Lung (tissue), 12 donors: ENCODE results near the gene ADAMTS2. TPM values are rescaled to one million over a fixed set of nuclear protein-coding genes. Genes with fewer than 3 reads are reported as not detected.

ENCODE experiments used
- ATAC-seq: fragments of 200-7000 bp; cut with Tn5 transposase; one replicate; pipeline ENCODE4 v1.9.1; 2020; ENCODE audit warnings: moderate number of reproducible peaks; ENCODE audit not compliant: insufficient read depth, low FRiP score
- DNase-seq, 3 donors: peaks; one replicate each; pipeline ENCODE4 v3.0.0-alpha.2; 2013 to 2017
- H3K27ac ChIP-seq, 2 donors: one replicate each; pipeline ENCODE4 v1.5.1; 2013; ENCODE audit warnings: mild to moderate bottlenecking in 2 of 2, moderate library complexity in 2 of 2, control low read depth in 1 of 2, inconsistent platforms in 1 of 2, low read depth in 1 of 2, low read length in 1 of 2
- H3K27me3 ChIP-seq, 3 donors: one replicate each; pipeline ENCODE4 v1.5.1; 2013; ENCODE audit warnings: low read length in 2 of 3; ENCODE audit not compliant: control insufficient read depth in 3 of 3, insufficient read depth in 3 of 3
- H3K36me3 ChIP-seq, 4 donors: one replicate each; pipeline ENCODE4 v1.5.1; 2013; ENCODE audit warnings: low read length in 4 of 4, mild to moderate bottlenecking in 1 of 4, moderate library complexity in 1 of 4; ENCODE audit not compliant: control insufficient read depth in 4 of 4, insufficient read depth in 4 of 4
- H3K4me1 ChIP-seq, 5 donors: one replicate each; pipeline ENCODE4 v1.5.1; 2013; ENCODE audit warnings: low read length in 5 of 5, mild to moderate bottlenecking in 2 of 5, moderate library complexity in 1 of 5; ENCODE audit not compliant: control insufficient read depth in 5 of 5, insufficient read depth in 5 of 5
- H3K4me3 ChIP-seq: one replicate; pipeline ENCODE4 v1.5.1; 2013; ENCODE audit warnings: mild to moderate bottlenecking, control low read depth, moderate library complexity
- H3K9ac ChIP-seq, 2 donors: one replicate each; pipeline ENCODE4 v1.5.1; 2013; ENCODE audit warnings: low read length in 2 of 2, control low read depth in 1 of 2; ENCODE audit not compliant: insufficient read depth in 1 of 2
- H3K9me3 ChIP-seq, 4 donors: one replicate each; pipeline ENCODE4 v1.5.1; 2013; ENCODE audit warnings: low read length in 3 of 4, mild to moderate bottlenecking in 1 of 4, moderate library complexity in 1 of 4; ENCODE audit not compliant: control insufficient read depth in 4 of 4, insufficient read depth in 3 of 4
- WGBS, 2 donors: extraction: QIAGEN DNeasy Blood & Tissue Kit; methylation state at CpG; one replicate each; pipeline ENCODE4 v1.1.7; 2013; 5-methylcytosine and 5-hydroxymethylcytosine counted together
- polyA plus RNA-seq, 2 donors: library from polyadenylated mRNA; stranded (reverse); fragments of 200-250 nt; gene quantifications; one replicate each; pipeline ENCODE4 v1.2.1, GENCODE V29; 2013
- total RNA-seq, 2 donors: library from RNA; depleted of rRNA in 1 of 2; stranded (reverse); fragments of >200 nt in 1 of 2; gene quantifications; one replicate each; pipeline ENCODE4 v1.2.1, GENCODE V29; 2014 to 2021
- TF ChIP-seq, protein P1 (sequence below): IDR thresholded peaks from 2 replicates; pipeline ENCODE4 v1.5.1; 2012; ENCODE audit warnings: mild to moderate bottlenecking; ENCODE audit errors: control extremely low read depth, extremely low read depth
- donor health status: control.
- donor health status: control.
- donor health status: Bipolar disorder and iron deficiency.
- donor health status: healthy.
- donor health status: DM: yes; HTN: yes; CAD: no.

Gene ADAMTS2
- total and polyA plus RNA-seq, 4 donors, result 9.3 to 45.5 (median 28.7) TPM

DNA sequence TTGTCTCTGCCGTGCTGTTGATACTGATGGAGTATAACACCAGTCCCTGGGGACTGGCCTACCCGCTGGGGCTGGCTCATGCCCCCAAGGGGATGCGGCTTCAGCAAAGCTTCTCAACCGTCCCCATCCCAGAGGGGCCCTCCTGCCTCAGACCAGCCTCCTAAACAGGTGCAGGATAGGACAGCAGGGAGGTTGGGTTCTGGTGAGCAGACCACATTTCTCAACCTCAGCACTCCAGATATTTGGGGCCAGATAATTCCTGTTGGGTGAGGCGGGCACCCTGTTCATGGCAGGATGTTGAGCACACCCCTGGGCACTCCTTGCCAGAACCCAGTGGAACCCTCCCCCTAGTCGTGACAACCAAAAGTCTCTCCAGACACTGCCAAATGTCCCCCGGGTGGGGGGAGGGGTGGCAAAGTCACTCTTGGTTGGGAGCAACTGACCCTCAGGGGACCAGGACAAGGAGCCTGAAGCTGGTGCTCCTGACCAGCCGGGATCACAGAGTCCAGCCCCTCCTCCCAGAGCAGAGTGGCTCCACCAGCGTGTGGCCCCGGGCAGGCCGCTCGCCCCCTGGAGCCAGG, 177.3 kb downstream of the ADAMTS2 start:
- peaks cover 0 to under 1% (median 0%) of the 10 kb centered on the region in 4 donors for H3K9me3 ChIP-seq
- WGBS, 2 donors, result 85 to 93% methylated on average over 12 of the region's 12 CpGs
- DNase-seq (peak in 1 of 3 donors; percentile 12), ATAC-seq (no peak)
- no peak overlapping the region for H3K27ac ChIP-seq
- peaks cover 0 to 7% (median 0%) of the 10 kb centered on the region in 5 donors for H3K4me1 ChIP-seq
- no peaks in the 10 kb centered on the region for H3K27me3 ChIP-seq
- no peaks in the 10 kb centered on the region for H3K36me3 ChIP-seq
- no peak overlapping the region for H3K9ac ChIP-seq
- H3K4me3 ChIP-seq, result no peak overlapping the region
- TF ChIP-seq, protein P1, sequence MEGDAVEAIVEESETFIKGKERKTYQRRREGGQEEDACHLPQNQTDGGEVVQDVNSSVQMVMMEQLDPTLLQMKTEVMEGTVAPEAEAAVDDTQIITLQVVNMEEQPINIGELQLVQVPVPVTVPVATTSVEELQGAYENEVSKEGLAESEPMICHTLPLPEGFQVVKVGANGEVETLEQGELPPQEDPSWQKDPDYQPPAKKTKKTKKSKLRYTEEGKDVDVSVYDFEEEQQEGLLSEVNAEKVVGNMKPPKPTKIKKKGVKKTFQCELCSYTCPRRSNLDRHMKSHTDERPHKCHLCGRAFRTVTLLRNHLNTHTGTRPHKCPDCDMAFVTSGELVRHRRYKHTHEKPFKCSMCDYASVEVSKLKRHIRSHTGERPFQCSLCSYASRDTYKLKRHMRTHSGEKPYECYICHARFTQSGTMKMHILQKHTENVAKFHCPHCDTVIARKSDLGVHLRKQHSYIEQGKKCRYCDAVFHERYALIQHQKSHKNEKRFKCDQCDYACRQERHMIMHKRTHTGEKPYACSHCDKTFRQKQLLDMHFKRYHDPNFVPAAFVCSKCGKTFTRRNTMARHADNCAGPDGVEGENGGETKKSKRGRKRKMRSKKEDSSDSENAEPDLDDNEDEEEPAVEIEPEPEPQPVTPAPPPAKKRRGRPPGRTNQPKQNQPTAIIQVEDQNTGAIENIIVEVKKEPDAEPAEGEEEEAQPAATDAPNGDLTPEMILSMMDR, result no peak

DNA sequence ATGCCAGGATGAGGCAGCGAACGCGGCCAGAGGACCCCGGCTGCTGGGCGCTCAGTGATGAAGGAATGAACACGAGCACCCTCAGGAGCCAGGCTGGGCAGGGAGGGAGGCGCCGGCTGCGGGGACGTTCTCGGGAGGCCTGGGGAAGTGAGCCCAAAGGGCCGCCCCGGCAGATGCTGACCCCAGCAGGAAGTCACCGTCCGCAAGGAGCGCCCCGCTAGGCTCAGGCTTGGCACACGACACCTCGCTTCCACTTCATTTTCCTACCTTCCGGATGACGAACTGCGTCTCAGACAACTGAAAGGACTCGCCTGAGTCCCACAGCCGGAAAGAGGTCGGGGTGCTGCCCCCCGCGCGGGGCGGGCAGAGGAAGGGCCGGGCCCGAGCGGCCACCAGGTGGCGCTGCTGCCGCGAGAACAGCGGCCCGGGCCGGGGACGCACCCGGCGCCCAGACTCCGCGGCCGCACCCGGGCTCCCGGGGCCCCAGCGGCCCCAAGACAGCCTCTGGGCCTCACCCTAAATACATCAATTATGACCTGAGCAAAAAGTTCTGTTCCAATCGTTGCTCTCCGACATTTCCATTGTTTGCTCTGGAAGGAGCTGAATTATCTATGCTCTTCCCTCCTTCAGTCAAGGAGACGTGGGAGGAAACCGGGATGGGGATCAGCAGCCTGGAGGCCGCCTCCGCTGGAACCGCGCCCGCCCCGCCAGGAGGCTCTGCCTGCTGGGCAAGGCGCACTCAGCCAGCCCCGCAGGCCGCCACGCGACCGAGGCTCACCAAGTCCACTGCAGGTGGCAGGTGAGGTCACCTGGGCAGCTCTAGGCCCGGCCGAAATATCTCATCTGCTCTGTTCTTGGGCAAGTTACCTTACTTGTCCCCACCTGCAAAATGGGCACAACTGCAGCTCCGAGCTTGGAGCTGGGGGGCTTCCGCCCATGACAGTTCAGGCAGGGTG, 178.1 kb downstream of the ADAMTS2 start:
- TF ChIP-seq, protein P1, result peak; percentile 72
- Histone ChIP-seq H3K27me3 (no peaks in the 10 kb centered on the region), H3K4me1 (peaks cover 0 to 7% (median 0%) of the 10 kb centered on the region in 5 donors), H3K9me3 (peaks cover 0 to 7% (median 0%) of the 10 kb centered on the region in 4 donors), H3K27ac (no peak overlapping the region), H3K9ac (no peak overlapping the region), H3K4me3 (no peak overlapping the region), H3K36me3 (no peaks in the 10 kb centered on the region)
- DNase-seq (peak; percentile 67 to 69 (median 67)), ATAC-seq (peak; percentile 59)
- 21 to 28% methylated on average over 63 to 67 of the region's 67 CpGs for WGBS, 2 donors

DNA sequence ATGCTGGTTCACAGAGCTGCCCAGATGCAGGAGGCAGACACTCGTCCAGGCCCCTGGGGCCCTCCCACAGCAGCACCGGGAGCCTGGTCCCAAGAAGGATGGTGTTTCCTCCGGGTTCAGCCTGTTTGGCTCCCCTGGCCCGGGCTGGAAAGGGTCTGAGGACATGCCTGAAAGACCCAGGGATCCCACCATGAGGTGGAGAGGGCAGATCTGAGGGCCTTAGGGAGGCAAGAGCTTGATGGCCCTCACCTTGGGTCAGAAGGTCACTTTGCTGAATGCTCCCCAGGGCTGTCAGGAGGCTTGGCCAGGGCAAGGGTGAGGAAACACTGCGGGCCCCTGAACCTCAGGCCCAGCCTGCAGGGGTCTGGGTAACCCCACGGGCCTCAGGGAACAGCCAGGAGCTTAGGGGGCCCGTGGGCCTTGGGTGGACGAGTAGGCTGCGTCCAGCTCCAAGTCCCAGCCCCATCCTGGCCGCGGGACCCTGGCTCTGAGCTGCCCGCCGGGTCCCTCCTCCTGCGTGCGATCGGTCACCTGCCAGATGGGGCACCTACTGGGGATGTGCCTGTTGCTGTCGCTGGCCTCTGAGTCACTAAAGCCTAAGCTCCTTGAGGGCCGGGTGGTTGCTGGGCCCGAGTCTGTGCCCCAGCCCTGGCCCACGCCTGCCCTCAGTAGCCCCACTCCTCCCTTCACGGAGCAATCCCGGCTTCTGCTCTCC, 178.9 kb downstream of the ADAMTS2 start:
- 85% methylated on average over 19 to 22 of the region's 22 CpGs for WGBS, 2 donors

More for the DNA sequence above, 178.9 kb downstream of the ADAMTS2 start:
- no peak overlapping the region for H3K27ac ChIP-seq
- H3K27me3 ChIP-seq, result no peaks in the 10 kb centered on the region
- DNase-seq, result peak in 1 of 3 donors; percentile 6
- no peak overlapping the region for H3K9ac ChIP-seq
- peaks cover 0 to 7% (median 0%) of the 10 kb centered on the region in 5 donors for H3K4me1 ChIP-seq
- H3K36me3 ChIP-seq, result no peaks in the 10 kb centered on the region
- peaks cover 0 to 10% (median 0%) of the 10 kb centered on the region in 4 donors for H3K9me3 ChIP-seq
- H3K4me3 ChIP-seq, result no peak overlapping the region
- ATAC-seq, result no peak
- TF ChIP-seq, protein P1, result no peak
